ENCODE results near the gene CDKL2.
"Not testable (repeated sequence)": the region's sequence is repeated elsewhere in the genome, so short reads cannot be mapped to it uniquely, and the experiment has no call there.

Gene CDKL2

GRCh38 chr4:75666299-75666698, 36.0 kb upstream of the CDKL2 start:
- Histone ChIP-seq H3K4me3 (no peak overlapping the region), H3K9me3 (no peaks in the 10 kb centered on the region), H3K27me3 (no peaks in the 10 kb centered on the region), H3K4me1 (peaks cover 0 to 56% (median 13%) of the 10 kb centered on the region in 4 donors), H3K36me3 (peaks cover 3 to 5% (median 3%) of the 10 kb centered on the region in 3 donors), H3K27ac (no peak overlapping the region)
- intact Hi-C loops (cut with DNase I; ENCODE audit: low total_unique reads), result no loop called here
- TF ChIP-seq, protein P1, sequence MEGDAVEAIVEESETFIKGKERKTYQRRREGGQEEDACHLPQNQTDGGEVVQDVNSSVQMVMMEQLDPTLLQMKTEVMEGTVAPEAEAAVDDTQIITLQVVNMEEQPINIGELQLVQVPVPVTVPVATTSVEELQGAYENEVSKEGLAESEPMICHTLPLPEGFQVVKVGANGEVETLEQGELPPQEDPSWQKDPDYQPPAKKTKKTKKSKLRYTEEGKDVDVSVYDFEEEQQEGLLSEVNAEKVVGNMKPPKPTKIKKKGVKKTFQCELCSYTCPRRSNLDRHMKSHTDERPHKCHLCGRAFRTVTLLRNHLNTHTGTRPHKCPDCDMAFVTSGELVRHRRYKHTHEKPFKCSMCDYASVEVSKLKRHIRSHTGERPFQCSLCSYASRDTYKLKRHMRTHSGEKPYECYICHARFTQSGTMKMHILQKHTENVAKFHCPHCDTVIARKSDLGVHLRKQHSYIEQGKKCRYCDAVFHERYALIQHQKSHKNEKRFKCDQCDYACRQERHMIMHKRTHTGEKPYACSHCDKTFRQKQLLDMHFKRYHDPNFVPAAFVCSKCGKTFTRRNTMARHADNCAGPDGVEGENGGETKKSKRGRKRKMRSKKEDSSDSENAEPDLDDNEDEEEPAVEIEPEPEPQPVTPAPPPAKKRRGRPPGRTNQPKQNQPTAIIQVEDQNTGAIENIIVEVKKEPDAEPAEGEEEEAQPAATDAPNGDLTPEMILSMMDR (IDR thresholded peaks at IDR 0.05), result no peak
- DNase-seq, result no peak

- DNase-seq; H3K27ac ChIP-seq; H3K9me3 ChIP-seq; intact Hi-C loops (cut with DNase I; ENCODE audit: low total_unique reads); H3K4me3 ChIP-seq; H3K27me3 ChIP-seq: not testable (repeated sequence)
- Histone ChIP-seq H3K36me3 (peaks cover 10 to 15% (median 13%) of the 10 kb centered on the region in 3 donors), H3K4me1 (peaks cover 0 to 39% (median 5%) of the 10 kb centered on the region in 4 donors)
Observed at GRCh38 chr4:75664604-75665003, 34.3 kb upstream of the CDKL2 start.

GRCh38 chr4:75662626-75663025, 32.3 kb upstream of the CDKL2 start:
- peaks cover 17 to 30% (median 21%) of the 10 kb centered on the region in 3 donors for H3K36me3 ChIP-seq
- TF ChIP-seq, protein P1 (IDR thresholded peaks at IDR 0.05), result no peak
- no peak overlapping the region for H3K27ac ChIP-seq
- peaks cover 0 to 20% (median 5%) of the 10 kb centered on the region in 4 donors for H3K4me1 ChIP-seq
- no peak for DNase-seq
- intact Hi-C loops (cut with DNase I; ENCODE audit: low total_unique reads), result no loop called here
- no peaks in the 10 kb centered on the region for H3K27me3 ChIP-seq
- H3K9me3 ChIP-seq, result no peaks in the 10 kb centered on the region
- H3K4me3 ChIP-seq, result no peak overlapping the region

- Histone ChIP-seq H3K4me1 (peaks cover 0 to 10% (median 3%) of the 10 kb centered on the region in 4 donors), H3K9me3 (no peaks in the 10 kb centered on the region), H3K27me3 (no peaks in the 10 kb centered on the region), H3K4me3 (no peak overlapping the region), H3K27ac (no peak overlapping the region), H3K36me3 (peaks cover 30 to 48% (median 30%) of the 10 kb centered on the region in 3 donors)
- TF ChIP-seq, protein P1 (IDR thresholded peaks at IDR 0.05), result no peak
- intact Hi-C loops (cut with DNase I; ENCODE audit: low total_unique reads), result no loop called here
- no peak for DNase-seq
Observed at GRCh38 chr4:75660491-75660890, 30.2 kb upstream of the CDKL2 start.

DNA sequence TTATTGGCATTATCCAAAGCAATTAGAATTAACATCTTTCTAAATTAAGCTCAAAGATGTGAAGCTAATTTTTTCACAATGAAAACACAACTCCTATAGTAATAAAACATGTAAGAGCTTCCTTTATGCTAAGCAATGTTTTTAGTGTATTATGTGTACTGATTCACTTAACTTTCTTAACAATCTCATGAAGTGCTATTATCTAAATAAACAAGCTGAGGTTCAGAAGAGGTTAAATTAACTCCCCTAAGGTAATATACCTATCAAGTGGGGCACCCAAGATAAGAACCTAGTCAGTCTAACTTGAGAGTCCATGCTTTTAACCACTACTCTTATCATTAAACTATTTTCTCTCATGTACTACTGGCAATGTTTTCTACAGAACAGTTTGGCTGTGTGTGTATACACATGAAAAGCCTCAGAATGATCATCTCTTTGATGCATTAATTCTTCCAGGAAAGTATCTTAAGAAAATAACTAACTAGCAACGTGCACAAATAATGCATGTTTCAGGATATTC, 29.2 kb upstream of the CDKL2 start:
- H3K27me3 ChIP-seq, result no peaks in the 10 kb centered on the region
- H3K9me3 ChIP-seq, result no peaks in the 10 kb centered on the region
- H3K4me3 ChIP-seq, result no peak overlapping the region
- H3K4me1 ChIP-seq, result peaks cover 0 to 2% (median 0%) of the 10 kb centered on the region in 4 donors
- DNase-seq, result no peak
- peaks cover 37 to 57% (median 38%) of the 10 kb centered on the region in 3 donors for H3K36me3 ChIP-seq
- TF ChIP-seq, protein P1 (IDR thresholded peaks at IDR 0.05), result no peak
- no peak overlapping the region for H3K27ac ChIP-seq
- intact Hi-C loops (cut with DNase I; ENCODE audit: low total_unique reads), result loop anchor here (10.0 kb wide), 1 partner anchor 145 kb away; no protein-coding TSS in a partner anchor

GRCh38 chr4:75658876-75659275, 28.5 kb upstream of the CDKL2 start:
- intact Hi-C loops (cut with DNase I; ENCODE audit: low total_unique reads), result loop anchor here (10.0 kb wide), 1 partner anchor 146 kb away; no protein-coding TSS in a partner anchor

More at GRCh38 chr4:75658876-75659275, 28.5 kb upstream of the CDKL2 start:
- Histone ChIP-seq H3K27ac (no peak overlapping the region), H3K4me1 (no peaks in the 10 kb centered on the region), H3K27me3 (no peaks in the 10 kb centered on the region), H3K4me3 (no peak overlapping the region), H3K36me3 (peaks cover 44 to 64% (median 45%) of the 10 kb centered on the region in 3 donors), H3K9me3 (no peaks in the 10 kb centered on the region)
- TF ChIP-seq, protein P1 (IDR thresholded peaks at IDR 0.05), result no peak
- no peak for DNase-seq

All from tibial artery (tissue), 4 donors.